Progenitor cell of endocrine pancreas (in vitro differentiated cells): Measurements from ENCODE around the gene F2RL3. TPM values are rescaled to one million over a fixed set of nuclear protein-coding genes. Genes with fewer than 3 reads are reported as not detected.
A peak's percentile ranks its signal among the peaks of the same experiment; 100 is the strongest.

ENCODE experiments used
- DNase-seq: peaks from one replicate; pipeline ENCODE4 v3.0.0; 2021; ENCODE audit warnings: low spot score; ENCODE audit not compliant: unreplicated experiment
- H3K27ac Mint-ChIP-seq: 2 replicates; pipeline ENCODE4 v1.8.0; 2021; ENCODE audit warnings: mild to moderate bottlenecking, moderate library complexity, mixed read lengths
- H3K27me3 Mint-ChIP-seq: 2 replicates; pipeline ENCODE4 v1.8.0; 2021; ENCODE audit warnings: mixed read lengths
- H3K36me3 Mint-ChIP-seq: 2 replicates; pipeline ENCODE4 v1.8.0; 2022; ENCODE audit warnings: mixed read lengths; ENCODE audit not compliant: insufficient read depth
- H3K4me1 Mint-ChIP-seq: 2 replicates; pipeline ENCODE4 v1.8.0; 2021; ENCODE audit warnings: low read depth, mixed read lengths
- H3K4me3 Mint-ChIP-seq: 2 replicates; pipeline ENCODE4 v1.8.0; 2021; ENCODE audit warnings: low read depth, mild to moderate bottlenecking, moderate library complexity, mixed read lengths
- H3K9me3 Mint-ChIP-seq: 2 replicates; pipeline ENCODE4 v1.8.0; 2021; ENCODE audit warnings: low read depth, mixed read lengths
- total RNA-seq: library from RNA; stranded (reverse); gene quantifications from 2 replicates; pipeline ENCODE4 v1.2.1, GENCODE V29; 2021
- TF ChIP-seq, protein P1 (sequence below): fragments of 200-600 bp; sonication (generic); IDR thresholded peaks from one replicate; pipeline ENCODE4 v1.5.0; 2021; ENCODE audit warnings: antibody characterized with exemption, mild to moderate bottlenecking; ENCODE audit not compliant: unreplicated experiment

Gene F2RL3
- total RNA-seq, 1 donor from 2014 or later: not detected

GRCh38 chr19:16895467-16896145, 6.8 kb downstream of the F2RL3 start:
- H3K27me3 Mint-ChIP-seq: peaks cover 24% of the 10 kb centered on the region
- no peaks in the 10 kb centered on the region for H3K9me3 Mint-ChIP-seq
- no peaks in the 10 kb centered on the region for H3K4me1 Mint-ChIP-seq
- peaks cover 1% of the 10 kb centered on the region for H3K36me3 Mint-ChIP-seq
- TF ChIP-seq, protein P1, sequence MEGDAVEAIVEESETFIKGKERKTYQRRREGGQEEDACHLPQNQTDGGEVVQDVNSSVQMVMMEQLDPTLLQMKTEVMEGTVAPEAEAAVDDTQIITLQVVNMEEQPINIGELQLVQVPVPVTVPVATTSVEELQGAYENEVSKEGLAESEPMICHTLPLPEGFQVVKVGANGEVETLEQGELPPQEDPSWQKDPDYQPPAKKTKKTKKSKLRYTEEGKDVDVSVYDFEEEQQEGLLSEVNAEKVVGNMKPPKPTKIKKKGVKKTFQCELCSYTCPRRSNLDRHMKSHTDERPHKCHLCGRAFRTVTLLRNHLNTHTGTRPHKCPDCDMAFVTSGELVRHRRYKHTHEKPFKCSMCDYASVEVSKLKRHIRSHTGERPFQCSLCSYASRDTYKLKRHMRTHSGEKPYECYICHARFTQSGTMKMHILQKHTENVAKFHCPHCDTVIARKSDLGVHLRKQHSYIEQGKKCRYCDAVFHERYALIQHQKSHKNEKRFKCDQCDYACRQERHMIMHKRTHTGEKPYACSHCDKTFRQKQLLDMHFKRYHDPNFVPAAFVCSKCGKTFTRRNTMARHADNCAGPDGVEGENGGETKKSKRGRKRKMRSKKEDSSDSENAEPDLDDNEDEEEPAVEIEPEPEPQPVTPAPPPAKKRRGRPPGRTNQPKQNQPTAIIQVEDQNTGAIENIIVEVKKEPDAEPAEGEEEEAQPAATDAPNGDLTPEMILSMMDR: no peak
- H3K27ac Mint-ChIP-seq: peak overlapping the region; percentile 34
- no peak overlapping the region for H3K4me3 Mint-ChIP-seq
- DNase-seq: no peak

DNA sequence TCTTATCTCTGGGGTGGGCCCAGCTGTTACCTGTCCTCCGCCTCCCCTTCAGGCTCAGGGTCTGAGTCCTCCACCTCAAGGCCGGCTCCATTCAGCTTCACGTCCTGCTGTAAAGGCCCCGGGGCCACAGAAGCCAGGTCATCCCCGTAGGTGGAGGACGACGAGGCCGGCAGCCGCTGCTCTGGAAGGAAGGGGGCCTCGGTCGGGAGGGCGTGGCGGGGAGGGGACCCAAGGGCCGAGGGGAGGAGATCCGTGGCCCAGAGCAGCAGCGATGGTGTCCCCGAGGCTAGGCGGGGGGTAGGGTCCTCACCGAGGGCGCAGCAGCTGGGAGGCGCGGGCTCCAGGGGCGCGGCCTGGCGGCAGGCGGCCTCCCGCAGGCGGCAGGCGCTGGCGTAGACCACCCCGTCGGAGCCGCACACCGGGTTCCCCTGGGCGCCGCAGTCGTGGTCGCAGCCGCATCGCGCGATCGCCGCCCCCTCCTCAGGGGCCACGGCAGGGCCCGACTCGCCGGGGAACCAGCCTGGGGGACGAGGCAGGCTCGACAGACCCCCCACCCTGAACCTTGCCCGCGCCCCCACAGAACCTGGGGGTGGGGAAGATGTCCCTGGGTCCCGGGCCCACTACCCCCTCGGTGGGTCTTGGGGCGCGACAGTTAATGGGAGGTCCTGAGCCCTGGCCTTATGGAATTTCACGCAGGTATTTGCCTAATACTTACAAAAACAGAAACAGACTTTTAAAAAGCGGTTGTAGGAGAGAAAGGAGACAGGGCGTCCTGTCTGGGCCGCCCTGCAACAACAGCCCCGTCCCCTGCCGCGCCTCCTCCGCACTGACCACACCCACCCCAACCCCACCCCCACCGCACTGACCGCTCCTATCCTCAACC, 7.6 kb downstream of the F2RL3 start:
- Mint-ChIP-seq H3K4me3 (peak overlapping the region; percentile 41), H3K27ac (no peak overlapping the region), H3K36me3 (peaks cover 1% of the 10 kb centered on the region), H3K27me3 (peaks cover 24% of the 10 kb centered on the region), H3K9me3 (no peaks in the 10 kb centered on the region), H3K4me1 (no peaks in the 10 kb centered on the region)
- no peak for DNase-seq
- TF ChIP-seq, protein P1: no peak

GRCh38 chr19:16897029-16897855, 8.4 kb downstream of the F2RL3 start:
- Mint-ChIP-seq H3K4me3 (peak overlapping the region; percentile 35), H3K9me3 (no peaks in the 10 kb centered on the region), H3K27me3 (peaks cover 24% of the 10 kb centered on the region), H3K4me1 (no peaks in the 10 kb centered on the region), H3K36me3 (peaks cover 1% of the 10 kb centered on the region), H3K27ac (no peak overlapping the region)
- TF ChIP-seq, protein P1: no peak
- DNase-seq: peak; percentile 70

- Mint-ChIP-seq H3K36me3 (peaks cover 1% of the 10 kb centered on the region), H3K4me1 (no peaks in the 10 kb centered on the region), H3K4me3 (peak overlapping the region; percentile 55), H3K27ac (no peak overlapping the region), H3K27me3 (peaks cover 24% of the 10 kb centered on the region), H3K9me3 (no peaks in the 10 kb centered on the region)
- TF ChIP-seq, protein P1: no peak
- no peak for DNase-seq
Observed at GRCh38 chr19:16897856-16898161, 9.0 kb downstream of the F2RL3 start.

- Mint-ChIP-seq H3K36me3 (peaks cover 1% of the 10 kb centered on the region), H3K27ac (no peak overlapping the region), H3K9me3 (no peaks in the 10 kb centered on the region), H3K4me1 (no peaks in the 10 kb centered on the region), H3K27me3 (peaks cover 24% of the 10 kb centered on the region), H3K4me3 (peak overlapping the region; percentile 55)
- TF ChIP-seq, protein P1: no peak
- no peak for DNase-seq
Observed at GRCh38 chr19:16898361-16899015, 9.7 kb downstream of the F2RL3 start.
